Measurements from ENCODE around the gene SGSH. TPM values are rescaled to one million over a fixed set of nuclear protein-coding genes. Genes with fewer than 3 reads are reported as not detected.

Gene SGSH
- total RNA-seq, 1 donor = 17.6 TPM

GRCh38 chr17:80216473-80217456 lies 3.4 kb downstream of the SGSH start:
- no peak for TF ChIP-seq CTCF (IDR thresholded peaks at IDR 0.05; ENCODE audit: insufficient read depth, low read length)
- no peak for DNase-seq (ENCODE audit: low read depth)
- no peak overlapping the region for H3K4me3 ChIP-seq (ENCODE audit: low read depth, low read length)

DNA sequence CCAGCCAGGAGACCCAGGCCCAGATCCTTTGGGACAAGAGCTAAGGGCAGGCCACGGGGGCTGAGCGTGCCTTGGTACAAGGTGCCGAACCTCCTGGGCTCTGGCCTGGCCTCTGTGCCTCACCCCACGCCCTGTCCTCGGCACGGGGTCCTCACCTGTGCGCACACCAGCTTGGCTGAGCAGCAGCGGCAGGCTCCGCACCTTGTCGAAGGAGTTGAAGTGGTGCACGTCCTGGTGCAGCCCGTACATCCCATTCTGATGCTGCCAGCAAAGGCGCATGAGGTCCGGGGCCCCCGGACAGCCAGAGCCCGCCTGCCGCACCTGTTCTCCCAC lies 5.3 kb downstream of the SGSH start:
- H3K4me3 ChIP-seq (ENCODE audit: low read depth, low read length) = no peak overlapping the region
- no peak for DNase-seq (ENCODE audit: low read depth)
- no peak for TF ChIP-seq CTCF (IDR thresholded peaks at IDR 0.05; ENCODE audit: insufficient read depth, low read length)

GRCh38 chr17:80214012-80214877 lies 5.9 kb downstream of the SGSH start:
- TF ChIP-seq CTCF (IDR thresholded peaks at IDR 0.05; ENCODE audit: insufficient read depth, low read length) = no peak
- H3K4me3 ChIP-seq (ENCODE audit: low read depth, low read length) = no peak overlapping the region
- DNase-seq (ENCODE audit: low read depth) = no peak

DNA sequence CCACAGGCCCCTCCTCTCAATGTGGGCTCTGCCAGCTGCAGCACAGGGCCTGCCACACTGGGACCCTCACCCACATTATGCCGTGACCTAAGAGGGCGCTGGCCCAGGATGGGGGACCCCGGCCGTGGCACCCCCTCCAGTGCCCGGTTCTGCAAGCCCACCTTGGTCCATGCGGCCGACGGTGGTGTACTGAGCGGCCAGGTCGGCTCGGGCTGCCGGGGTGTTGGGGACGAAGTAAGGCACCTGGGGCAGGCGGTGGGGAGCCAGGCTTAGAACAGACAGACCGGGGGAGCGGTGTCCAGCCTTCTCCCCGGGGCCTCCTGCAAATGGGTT lies 6.5 kb downstream of the SGSH start:
- DNase-seq (ENCODE audit: low read depth) = no peak
- H3K4me3 ChIP-seq (ENCODE audit: low read depth, low read length) = no peak overlapping the region
- TF ChIP-seq CTCF (IDR thresholded peaks at IDR 0.05; ENCODE audit: insufficient read depth, low read length) = no peak

GRCh38 chr17:80212962-80213642 lies 7.0 kb downstream of the SGSH start:
- H3K4me3 ChIP-seq (ENCODE audit: low read depth, low read length) = no peak overlapping the region
- TF ChIP-seq CTCF (IDR thresholded peaks at IDR 0.05; ENCODE audit: insufficient read depth, low read length) = no peak
- DNase-seq (ENCODE audit: low read depth) = no peak

DNA sequence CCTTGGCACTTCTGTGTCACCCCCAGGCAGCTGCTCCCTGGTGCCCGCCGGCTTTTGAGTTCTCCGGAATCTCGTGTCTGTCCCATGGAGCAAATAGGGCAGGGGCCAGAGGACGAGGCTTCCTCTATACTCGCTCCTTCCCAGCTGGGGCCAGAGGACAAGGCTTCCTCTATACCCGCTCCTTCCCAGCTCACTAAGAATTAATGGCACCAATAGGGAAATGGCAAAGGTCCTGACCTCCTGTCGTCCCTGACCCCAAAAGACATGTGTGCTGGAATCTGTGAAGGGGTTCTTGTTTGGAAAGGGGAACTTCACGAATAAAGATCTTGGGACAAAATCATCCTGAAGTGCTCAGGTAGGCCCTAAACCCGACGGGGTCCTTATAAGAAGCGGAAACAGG lies 7.6 kb downstream of the SGSH start:
- no peak for TF ChIP-seq CTCF (IDR thresholded peaks at IDR 0.05; ENCODE audit: insufficient read depth, low read length)
- H3K4me3 ChIP-seq (ENCODE audit: low read depth, low read length) = no peak overlapping the region
- DNase-seq (ENCODE audit: low read depth) = no peak
